Stimulated activated CD4-positive, alpha-beta T cell treated with anti-CD3 and anti-CD28 coated beads, Interleukin-2, amount 100 ng/mL, for 24 hours (primary cell): ENCODE measurements around the gene GNB2.

ENCODE experiments used
- DNase-seq, 2 donors: peaks; one replicate each; pipeline ENCODE4 v3.0.0-alpha.2; 2020

GNB2 gene

DNA sequence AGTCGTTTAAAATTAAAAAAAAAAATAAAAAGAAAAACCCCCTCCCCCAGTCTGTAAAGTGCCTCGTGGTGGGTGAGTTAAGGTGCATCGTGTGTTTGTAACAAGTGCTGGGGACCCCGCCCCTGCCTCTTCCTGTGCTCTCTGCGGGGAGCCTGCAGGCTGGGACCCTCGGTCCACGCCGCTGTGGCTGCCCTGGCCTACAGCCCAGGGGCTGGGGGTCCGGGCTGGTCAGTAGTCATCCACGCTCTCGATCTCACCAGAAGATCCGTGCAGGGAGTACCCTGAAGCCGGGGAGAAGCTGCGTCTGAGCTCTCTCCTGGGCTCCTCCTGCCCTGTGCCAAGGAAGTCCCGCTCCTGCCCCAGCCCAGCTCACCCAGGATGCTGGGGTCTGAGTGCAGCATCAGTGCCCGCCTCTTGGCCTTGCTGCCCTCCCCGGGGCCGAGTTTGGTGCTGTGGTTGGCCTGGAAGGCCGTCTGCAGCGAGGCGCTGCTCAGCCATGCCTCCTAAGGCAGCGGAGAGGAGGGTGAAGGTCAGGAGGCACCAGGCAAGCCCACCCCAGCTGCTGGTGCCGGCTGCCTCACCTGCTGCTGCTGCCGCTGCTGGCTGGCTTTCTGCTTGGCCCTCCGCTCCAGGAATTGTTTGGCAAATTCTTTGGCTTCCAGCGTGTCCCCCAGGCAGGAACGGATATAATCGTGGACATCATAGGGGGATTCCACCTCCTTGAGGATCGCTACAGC is 8.1 kb downstream of the GNB2 start:
- DNase-seq, result peak in 1 of 2 donors; percentile 2

DNA sequence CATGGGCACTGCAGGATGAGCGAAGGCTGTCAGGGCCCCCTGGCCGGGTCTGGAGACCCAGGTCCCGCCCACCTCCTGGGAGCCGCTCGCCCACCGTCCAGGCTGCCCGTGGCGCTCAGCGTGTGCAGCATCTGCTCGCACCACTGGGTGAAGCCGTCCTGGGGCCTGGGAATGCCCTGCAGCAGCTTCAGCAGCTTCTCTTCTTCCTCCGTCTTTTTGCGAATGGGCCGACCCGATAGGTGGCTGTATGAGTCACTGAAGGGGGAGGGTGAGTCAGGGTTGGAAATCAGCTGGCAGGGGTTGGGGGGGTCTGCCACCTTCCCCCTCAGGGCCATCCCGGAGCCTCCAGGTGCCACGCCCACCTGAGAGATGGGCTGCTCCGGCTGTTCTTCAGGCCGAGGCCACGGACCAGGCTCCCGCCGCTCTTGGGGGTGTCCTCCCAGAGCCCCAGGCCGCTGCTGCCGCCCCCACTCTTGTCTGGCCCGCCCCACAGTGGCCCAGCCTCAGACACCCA is 8.7 kb downstream of the GNB2 start:
- peak in 1 of 2 donors; percentile 29 for DNase-seq

DNA sequence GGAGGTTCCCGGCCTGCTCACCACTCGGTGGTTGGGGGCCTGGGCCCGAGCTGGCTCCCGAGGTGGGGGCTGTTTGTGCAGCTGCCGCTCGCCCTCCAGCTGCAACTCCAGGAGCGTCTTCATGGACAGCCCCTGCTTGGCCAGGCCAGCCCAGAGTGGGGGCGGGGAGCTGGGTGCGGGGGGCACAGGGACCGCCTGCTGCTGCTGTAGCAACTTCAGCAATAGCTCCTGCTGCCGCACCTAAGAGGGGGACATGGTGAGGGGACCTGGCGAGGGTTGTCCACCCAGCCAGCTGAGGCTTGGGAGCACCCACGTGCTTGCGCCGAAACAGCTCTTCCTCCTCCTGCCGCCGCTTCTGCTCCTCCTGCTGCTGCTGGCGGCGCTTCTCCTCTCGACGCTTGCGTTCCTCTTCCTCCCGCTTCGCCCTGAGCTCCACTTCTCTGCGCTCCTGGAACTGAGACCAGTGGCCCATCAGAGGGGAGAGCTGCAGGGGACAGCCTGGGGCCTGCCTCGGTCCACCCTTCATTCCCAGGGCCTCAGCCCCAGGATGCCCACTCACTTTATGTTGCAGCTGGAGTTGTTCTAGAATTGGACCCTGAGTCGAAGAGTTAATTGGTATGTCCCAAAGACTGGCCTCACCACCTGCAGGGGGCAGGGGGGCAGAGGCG is 9.6 kb downstream of the GNB2 start:
- DNase-seq, result no peak

DNA sequence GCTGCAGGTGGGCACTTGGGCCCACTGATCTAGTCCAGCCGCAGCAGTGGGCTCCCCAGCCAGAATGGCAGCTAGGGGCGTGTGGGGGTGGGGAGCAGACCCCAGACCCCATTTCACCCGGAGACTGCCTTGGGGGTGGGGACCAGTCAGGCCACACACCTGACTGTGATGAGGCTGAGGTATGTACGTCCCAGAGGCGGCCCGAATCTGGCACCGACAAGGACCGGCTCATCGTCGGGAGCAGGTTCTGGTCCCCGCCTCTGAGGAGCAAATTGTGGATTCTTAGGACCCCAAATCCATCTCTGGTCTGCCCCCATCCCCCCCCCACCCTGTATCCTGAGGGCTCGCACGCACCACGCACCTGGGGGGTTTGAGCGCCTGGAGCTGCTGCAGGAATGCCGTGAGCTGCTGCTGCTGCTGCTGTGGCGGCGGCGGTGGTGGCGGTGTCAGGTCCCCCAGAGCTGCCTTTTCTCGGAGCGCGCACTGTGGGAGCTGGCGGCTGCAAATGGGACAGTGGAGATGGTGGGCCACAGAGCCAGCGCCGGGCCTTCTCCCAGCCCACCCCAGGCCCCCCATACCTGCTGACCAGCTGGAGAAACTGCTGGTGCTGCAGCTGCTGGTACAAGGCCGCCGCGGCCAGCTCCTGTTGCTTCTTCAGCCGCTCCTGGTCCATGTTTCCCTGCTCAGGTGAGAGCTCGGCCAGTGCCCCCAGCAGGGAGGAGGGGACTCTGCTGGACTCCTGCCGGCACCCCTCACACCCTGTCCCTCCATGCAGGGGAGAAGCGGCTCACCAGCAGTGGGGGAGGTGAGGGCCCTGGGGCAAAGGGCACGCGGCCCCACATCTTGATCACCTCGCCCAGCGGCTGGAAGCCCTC is 10.4 kb downstream of the GNB2 start:
- no peak for DNase-seq

DNA sequence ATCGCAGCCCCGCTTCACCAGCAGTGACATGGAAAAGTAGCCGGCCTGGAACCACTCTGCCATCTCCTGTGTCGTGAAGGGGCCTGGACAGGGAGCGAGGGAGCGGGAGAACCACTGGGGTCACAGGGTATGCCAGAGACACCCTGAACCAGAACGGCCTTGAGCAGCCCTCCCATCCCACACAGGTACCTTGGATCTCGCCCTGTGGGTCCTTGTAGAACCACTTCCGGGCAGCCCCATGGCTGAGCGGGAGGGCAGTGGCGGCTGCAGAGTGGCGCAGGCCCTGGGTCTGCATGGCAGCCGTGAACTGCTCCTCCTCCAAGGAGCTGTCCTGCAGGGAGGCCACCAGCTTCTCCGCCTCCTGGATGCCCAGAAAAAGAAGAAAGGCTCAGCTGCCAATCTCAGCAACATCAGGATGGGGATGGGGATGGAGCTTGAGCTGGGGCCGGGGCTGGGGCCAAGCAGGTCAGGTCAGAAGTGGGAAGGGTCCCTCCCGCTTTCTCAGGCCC is 11.0 kb downstream of the GNB2 start:
- no peak for DNase-seq

DNA sequence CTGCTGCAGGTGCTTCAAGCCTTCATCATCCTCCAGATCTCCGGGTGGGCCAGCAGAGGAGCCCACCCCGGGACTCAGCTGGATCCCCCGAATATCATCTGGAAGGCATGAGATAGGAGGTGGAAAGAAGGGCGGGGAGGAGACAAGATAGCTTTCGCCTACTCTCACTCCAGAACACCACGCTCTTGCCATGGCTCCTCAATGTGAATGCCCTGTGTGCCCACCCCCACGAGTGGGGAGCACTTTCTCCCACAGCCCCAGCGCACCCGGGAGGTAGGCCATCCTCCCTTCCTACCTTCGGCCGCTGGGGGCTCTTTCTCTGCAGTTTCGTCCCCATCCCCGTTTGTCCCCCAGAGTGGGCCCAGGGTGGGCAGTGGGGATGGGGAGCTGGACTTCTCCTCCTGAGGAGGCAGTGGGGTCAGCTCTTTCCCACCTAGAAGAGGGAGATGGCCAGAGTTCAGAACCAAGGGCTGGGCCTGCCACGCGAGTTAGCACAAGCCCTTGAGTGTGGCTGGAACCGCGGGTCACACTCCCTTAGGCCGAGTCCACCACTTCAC is 11.6 kb downstream of the GNB2 start:
- DNase-seq, result no peak

- DNase-seq, result no peak
Observed at GRCh38 chr7:100685631-100686145, 12.1 kb downstream of the GNB2 start.

- DNase-seq, result no peak
Observed at GRCh38 chr7:100686201-100686821, 12.8 kb downstream of the GNB2 start.

GRCh38 chr7:100686822-100687211 is 13.3 kb downstream of the GNB2 start:
- DNase-seq, result no peak

DNA sequence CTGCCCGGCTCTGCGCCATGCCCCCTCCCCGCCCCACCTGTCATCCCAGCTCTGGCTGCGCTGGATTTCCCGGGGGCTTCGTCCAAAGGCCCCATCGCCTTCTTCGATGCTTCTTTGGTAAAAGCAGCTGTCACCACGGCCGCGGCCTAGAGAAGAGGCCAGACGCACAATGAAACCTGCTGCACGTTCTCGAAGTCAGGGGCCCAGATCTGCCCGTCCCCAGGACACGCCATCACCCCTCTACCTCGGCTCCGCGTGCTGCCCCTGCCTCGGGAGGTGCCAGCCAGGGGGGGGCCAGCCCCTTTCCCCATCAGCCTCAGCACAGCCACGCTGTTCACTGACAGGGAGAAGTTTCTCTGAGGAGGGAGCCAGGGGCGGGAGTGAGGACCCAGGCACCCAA is 13.7 kb downstream of the GNB2 start:
- no peak for DNase-seq

DNA sequence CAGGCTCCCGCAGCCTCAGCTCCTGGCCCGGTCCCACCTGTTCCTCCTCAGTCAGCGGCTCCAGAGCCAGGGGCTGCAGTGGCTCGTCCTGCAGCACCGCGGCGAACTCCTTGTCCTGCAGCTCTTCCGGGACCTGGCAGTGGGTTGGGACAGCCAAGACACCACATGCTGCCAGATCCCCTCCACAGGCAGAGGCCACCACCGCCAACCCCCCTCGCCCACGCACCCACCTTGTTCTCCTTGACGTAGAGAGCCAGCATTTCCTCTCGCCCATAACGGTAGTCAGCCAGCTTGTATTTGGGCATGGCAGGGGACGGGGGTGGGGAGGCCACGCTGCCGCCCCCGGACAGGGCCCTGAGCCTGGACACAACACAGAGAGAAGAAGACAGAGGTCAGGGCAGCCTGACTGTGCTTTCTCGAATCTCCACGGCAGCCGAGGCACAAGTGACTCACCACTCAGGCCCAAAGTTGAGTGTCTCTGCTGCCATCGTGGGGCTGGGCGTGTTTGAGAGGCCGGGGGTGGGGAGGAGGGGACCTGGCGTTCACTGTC is 14.3 kb downstream of the GNB2 start:
- DNase-seq, result no peak

DNA sequence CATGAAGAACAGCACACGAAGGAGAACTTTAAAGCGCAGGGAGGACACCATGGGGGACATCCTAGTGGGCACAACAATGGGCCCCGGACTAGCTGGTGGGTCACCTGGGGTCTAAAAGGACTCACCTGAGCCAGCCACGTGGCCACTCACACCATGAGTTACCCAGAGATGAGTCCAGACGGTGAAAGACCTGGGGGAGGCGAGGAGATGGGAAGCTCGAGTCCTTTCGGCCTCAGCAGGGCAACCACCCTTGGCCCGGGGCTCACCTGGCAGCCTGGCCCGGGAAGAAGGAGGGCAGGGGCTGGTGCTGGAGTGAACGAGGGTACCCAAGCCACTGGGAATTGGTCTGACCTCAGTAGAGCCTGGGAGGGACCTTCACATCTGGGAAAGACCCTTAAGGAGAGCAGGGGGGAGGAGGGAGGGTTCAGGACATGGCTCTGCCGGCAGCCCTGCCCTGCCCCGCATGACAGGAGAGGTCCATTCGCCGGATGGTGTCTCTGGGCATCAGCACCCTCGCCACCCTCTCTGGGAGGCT is 14.9 kb downstream of the GNB2 start:
- DNase-seq, result no peak

- no peak for DNase-seq
Observed at GRCh38 chr7:100689230-100690135, 15.9 kb downstream of the GNB2 start.

DNA sequence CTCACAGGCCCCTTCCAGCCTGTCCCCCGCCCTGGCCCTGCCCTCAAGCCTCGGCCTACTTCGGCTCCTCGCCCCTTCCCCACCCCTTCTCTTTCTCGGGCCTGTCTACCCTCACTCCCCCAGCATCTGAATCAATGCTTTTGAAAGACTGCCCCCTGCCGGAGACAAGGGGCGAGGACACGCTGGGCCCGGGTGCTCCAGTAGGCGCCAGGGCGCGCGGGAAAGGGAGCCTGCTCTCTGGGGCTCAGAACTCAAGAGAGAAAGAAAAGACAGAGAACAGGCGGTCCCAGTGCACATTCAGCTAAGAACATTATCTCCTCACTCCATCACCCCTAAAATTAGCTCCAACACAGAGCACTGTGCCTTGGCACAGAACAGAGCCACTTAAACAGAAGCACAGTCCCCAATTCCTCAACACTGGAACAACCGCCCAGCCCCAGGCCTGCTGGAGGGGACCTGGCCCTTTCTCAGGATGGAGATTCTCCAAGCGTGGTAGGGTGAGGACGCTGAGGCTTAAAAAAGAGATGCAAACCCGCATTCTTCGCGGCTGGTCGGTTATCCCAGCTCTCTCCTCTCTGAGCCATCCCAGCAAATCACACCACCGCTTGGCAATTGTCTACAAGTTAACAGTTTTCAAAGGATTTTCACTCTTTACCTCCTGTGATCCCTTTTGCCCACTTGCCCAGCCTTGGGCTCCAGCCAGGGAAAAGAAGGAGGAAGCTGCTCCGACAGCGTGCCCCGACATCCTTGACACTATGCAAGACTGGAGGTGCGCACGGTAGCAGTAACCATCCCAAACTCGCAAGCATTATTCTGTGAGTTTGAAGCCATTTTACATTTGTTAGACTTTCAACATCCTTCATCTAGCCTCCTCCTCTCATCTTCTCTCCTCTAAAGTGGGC is 18.4 kb downstream of the GNB2 start:
- DNase-seq, result peak; percentile 89 to 90

GRCh38 chr7:100692578-100692961 is 19.0 kb downstream of the GNB2 start:
- no peak for DNase-seq

DNA sequence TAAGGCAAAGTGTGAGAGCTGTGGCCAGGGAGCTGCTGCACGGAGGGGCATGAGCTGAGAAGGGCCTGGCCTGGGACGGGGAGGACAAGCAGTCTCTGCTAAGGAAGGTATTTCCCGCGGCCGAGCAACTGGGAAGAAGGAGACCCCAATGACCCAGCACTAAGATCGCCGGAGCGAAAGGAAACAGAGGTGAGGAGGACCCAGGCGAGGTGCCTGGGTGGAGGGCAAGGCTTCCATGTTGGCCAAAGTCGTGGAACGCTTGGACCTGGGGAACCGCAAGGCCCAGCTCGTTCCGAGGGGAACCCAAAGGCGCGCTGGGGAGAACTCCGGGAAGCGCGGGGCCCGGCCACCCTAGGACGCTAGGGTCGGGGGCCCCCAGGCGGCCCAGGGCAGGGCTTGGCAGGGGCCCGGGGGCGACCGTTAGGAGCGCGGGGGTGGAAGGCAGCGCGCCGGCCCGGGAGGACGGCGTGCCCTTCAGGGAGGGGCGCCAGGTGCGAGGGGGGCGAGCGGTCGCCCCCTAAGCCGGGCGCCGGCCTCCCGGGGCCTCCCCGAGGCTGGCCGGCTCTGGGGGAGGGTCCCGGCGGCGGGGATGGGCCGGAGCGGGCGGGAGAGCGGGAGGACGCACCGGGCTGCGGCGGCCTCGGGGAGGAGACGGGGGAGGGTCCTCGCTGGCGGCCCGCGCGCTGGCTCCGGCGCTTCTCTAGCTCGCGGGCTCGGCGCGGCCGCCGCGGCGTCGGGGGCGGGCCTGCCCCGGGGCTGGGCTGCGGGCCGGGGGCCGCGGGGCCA is 20.0 kb downstream of the GNB2 start:
- DNase-seq, result no peak

GRCh38 chr7:100694098-100694745 is 20.7 kb downstream of the GNB2 start, which contains the start of gene GIGYF1:
GIGYF1 (minus strand) TSS chr7:100694250; CDS start chr7:100688238, 6,012 bp downstream.
- DNase-seq, result peak; percentile 71 to 79

- no peak for DNase-seq
Observed at GRCh38 chr7:100696123-100696521, 22.6 kb downstream of the GNB2 start.
